ENCODE data around the gene CLSTN3.

Gene CLSTN3

GRCh38 chr12:7189398-7190267 lies 59.5 kb downstream of the CLSTN3 start, which contains the start of gene PEX5:
Gene PEX5, plus strand, starts transcription at chr12:7189686. Its CDS starts 692 bp downstream, at chr12:7190378.
- peak; percentile 91 for DNase-seq (ENCODE audit: low spot score)

- no peak for DNase-seq (ENCODE audit: low spot score)
Observed at GRCh38 chr12:7190268-7191055, 60.3 kb downstream of the CLSTN3 start.

GRCh38 chr12:7193674-7194073 lies 63.5 kb downstream of the CLSTN3 start:
- no peak for DNase-seq (ENCODE audit: low spot score)

- DNase-seq (ENCODE audit: low spot score), result no peak
Observed at GRCh38 chr12:7197841-7198240, 67.7 kb downstream of the CLSTN3 start.

GRCh38 chr12:7203109-7203508 lies 72.9 kb downstream of the CLSTN3 start:
- no peak for DNase-seq (ENCODE audit: low spot score)

- no peak for DNase-seq (ENCODE audit: low spot score)
Observed at GRCh38 chr12:7205091-7205490, 74.9 kb downstream of the CLSTN3 start.

GRCh38 chr12:7206691-7207090 lies 76.5 kb downstream of the CLSTN3 start:
- DNase-seq (ENCODE audit: low spot score), result no peak

- DNase-seq (ENCODE audit: low spot score), result peak; percentile 77
Observed at GRCh38 chr12:7207866-7208625, 77.9 kb downstream of the CLSTN3 start.

All from hematopoietic multipotent progenitor cell treated with erythropoietin and hydrocortisone succinate and interleukin-3 and kit ligand, for 17 days (in vitro differentiated cells).